HG02938 (cell line): Measurements from ENCODE around the gene CETP.

Experiments
- ATAC-seq: cut with Tn5 transposase; IDR thresholded peaks from one replicate; pipeline ENCODE4 v1.9.1; 2021; ENCODE audit warnings: mild to moderate bottlenecking, moderate library complexity; ENCODE audit not compliant: unreplicated experiment

CETP gene

GRCh38 chr16:57016831-57017230 is 55.1 kb downstream of the CETP start:
- ATAC-seq: no peak

- ATAC-seq: no peak
Observed at GRCh38 chr16:57017251-57017650, 55.5 kb downstream of the CETP start.

- ATAC-seq: no peak
Observed at GRCh38 chr16:57019746-57020145, 58.0 kb downstream of the CETP start.

- ATAC-seq: no peak
Observed at GRCh38 chr16:57020651-57021050, 58.9 kb downstream of the CETP start.

GRCh38 chr16:57021757-57022156 is 60.0 kb downstream of the CETP start:
- ATAC-seq: no peak

- no peak for ATAC-seq
Observed at GRCh38 chr16:57022445-57022844, 60.7 kb downstream of the CETP start.

GRCh38 chr16:57023541-57024249 is 61.9 kb downstream of the CETP start:
- no peak for ATAC-seq

- ATAC-seq: no peak
Observed at GRCh38 chr16:57024894-57025680, 63.3 kb downstream of the CETP start.

- no peak for ATAC-seq
Observed at GRCh38 chr16:57025941-57026777, 64.4 kb downstream of the CETP start.

- no peak for ATAC-seq
Observed at GRCh38 chr16:57026778-57027062, 65.0 kb downstream of the CETP start.

GRCh38 chr16:57027067-57027466 is 65.3 kb downstream of the CETP start:
- no peak for ATAC-seq

GRCh38 chr16:57028086-57028485 is 66.3 kb downstream of the CETP start:
- ATAC-seq: no peak

GRCh38 chr16:57029161-57030160 is 67.7 kb downstream of the CETP start:
- no peak for ATAC-seq

GRCh38 chr16:57030346-57030902 is 68.7 kb downstream of the CETP start:
- ATAC-seq: no peak

GRCh38 chr16:57031156-57031555 is 69.4 kb downstream of the CETP start:
- no peak for ATAC-seq

- no peak for ATAC-seq
Observed at GRCh38 chr16:57032346-57032745, 70.6 kb downstream of the CETP start.

GRCh38 chr16:57032931-57033330 is 71.2 kb downstream of the CETP start:
- no peak for ATAC-seq
